Hepatocyte (in vitro differentiated cells): Measurements from ENCODE around the gene SRC.

Experiments used
- CTCF ChIP-seq: fragments of 200-600 bp; sonication (generic); IDR thresholded peaks from 2 replicates; pipeline ENCODE4 v1.5.1; 2016; ENCODE audit warnings: antibody characterized with exemption, mild to moderate bottlenecking; ENCODE audit not compliant: poor library complexity
- EZH2phosphoT487 ChIP-seq: fragments of 200-600 bp; sonication (generic); IDR thresholded peaks from one replicate; pipeline ENCODE4 v1.6.1; 2018; ENCODE audit warnings: antibody characterized with exemption, mild to moderate bottlenecking, low read depth, moderate library complexity; ENCODE audit not compliant: unreplicated experiment, severe bottlenecking

GRCh38 chr20:37413023-37413334, 67.0 kb downstream of the SRC start:
- TF ChIP-seq CTCF (no peak), EZH2phosphoT487 (no peak)
